Measurements from ENCODE around the gene FHIP2A. TPM values are rescaled to one million over a fixed set of nuclear protein-coding genes. Genes with fewer than 3 reads are reported as not detected.

FHIP2A gene
- total and polyA plus RNA-seq, 10 donors = 4.6 to 37.5 (median 28.4) TPM

DNA sequence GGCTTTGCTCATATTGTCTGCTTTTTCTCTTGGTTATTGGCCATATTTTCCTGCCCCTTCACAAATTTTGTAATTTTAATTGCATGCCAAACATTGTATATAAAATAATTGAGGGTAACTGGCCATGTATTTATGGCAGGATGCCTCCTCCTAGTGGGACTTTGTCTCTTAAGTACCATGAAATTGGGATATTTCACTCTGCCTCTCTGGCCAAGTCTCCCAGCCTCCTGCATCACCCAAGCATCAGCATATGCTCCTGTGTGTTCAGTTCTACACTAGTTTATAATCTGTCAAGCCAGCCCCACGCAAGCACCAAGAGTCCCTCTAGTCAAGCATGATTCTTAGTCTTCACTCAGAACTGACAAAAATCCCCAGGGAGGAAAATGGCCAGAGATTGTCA is 44.2 kb upstream of the FHIP2A start:
- H3K4me1 ChIP-seq = peaks cover 0 to 6% (median 0%) of the 10 kb centered on the region in 6 donors
- intact Hi-C loops (cut with DNase I; ENCODE audit: low total_unique reads) = no loop called here
- H3K36me3 ChIP-seq = no peaks in the 10 kb centered on the region
- H3K27ac ChIP-seq = no peak overlapping the region
- WGBS, 5 donors = 69 to 90% (median 79%) methylated on average over 1 of the region's 1 CpG
- no peaks in the 10 kb centered on the region for H3K27me3 ChIP-seq (replicated peaks in 1 of 7)
- H3K9me3 ChIP-seq = no peaks in the 10 kb centered on the region
- no peak overlapping the region for H3K4me3 ChIP-seq
- no peak for TF ChIP-seq CTCF (IDR thresholded peaks at IDR 0.05 in 8 of 11, conservative IDR thresholded peaks at IDR 0.05 in 3 of 11)
- no peak for TF ChIP-seq POLR2A (IDR thresholded peaks at IDR 0.05)
- no peak for TF ChIP-seq POLR2AphosphoS5 (IDR thresholded peaks at IDR 0.05)
- DNase-seq = no peak

GRCh38 chr10:114779803-114780576 is 41.6 kb upstream of the FHIP2A start:
- DNase-seq = no peak
- Histone ChIP-seq H3K4me1 (peaks cover 0 to 6% (median 0%) of the 10 kb centered on the region in 6 donors), H3K27ac (no peak overlapping the region), H3K9me3 (no peaks in the 10 kb centered on the region), H3K27me3 (replicated peaks in 1 of 7) (no peaks in the 10 kb centered on the region), H3K4me3 (no peak overlapping the region), H3K36me3 (no peaks in the 10 kb centered on the region)
- intact Hi-C loops (cut with DNase I; ENCODE audit: low total_unique reads) = loop anchor here (5.0 kb wide), 2 partner anchors 228 to 308 kb away; no protein-coding TSS in a partner anchor
- TF ChIP-seq POLR2AphosphoS5 (IDR thresholded peaks at IDR 0.05) (no peak), CTCF (IDR thresholded peaks at IDR 0.05 in 8 of 11, conservative IDR thresholded peaks at IDR 0.05 in 3 of 11) (no peak), POLR2A (IDR thresholded peaks at IDR 0.05) (no peak)
- WGBS, 5 donors = 38 to 66% (median 47%) methylated on average over 3 of the region's 3 CpGs

DNA sequence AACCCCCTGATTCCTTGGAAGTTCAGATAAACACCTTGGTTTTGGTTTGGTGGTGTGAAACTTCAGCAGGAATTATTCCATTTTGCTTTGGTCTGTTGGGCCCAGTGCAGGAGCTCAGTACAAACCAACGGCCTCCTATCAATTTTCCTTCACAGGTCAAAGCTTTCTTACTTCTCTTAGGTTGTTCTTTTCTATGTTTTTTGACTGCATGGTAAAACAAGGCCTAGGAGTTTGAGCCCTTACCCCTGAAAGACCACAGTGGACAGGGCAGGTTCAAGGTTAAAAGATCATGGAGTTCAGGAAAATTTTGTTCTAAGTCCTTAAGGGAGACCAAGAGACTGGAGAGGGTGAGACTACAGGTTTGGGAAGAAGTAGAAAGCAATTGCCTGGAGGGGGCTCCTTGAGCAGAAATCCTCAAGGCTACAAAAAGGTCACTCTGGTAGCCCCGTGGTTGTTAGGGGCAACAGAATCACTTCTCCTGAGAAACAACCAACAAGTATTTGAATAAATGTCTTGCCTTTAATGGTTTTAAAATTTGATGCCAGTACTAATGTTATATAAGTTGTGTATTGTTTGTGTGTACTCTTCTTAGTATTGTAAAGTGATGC is 40.9 kb upstream of the FHIP2A start:
- Histone ChIP-seq H3K4me1 (peaks cover 0 to 6% (median 0%) of the 10 kb centered on the region in 6 donors), H3K36me3 (no peaks in the 10 kb centered on the region), H3K9me3 (no peaks in the 10 kb centered on the region), H3K27ac (no peak overlapping the region), H3K4me3 (no peak overlapping the region), H3K27me3 (replicated peaks in 1 of 7) (no peaks in the 10 kb centered on the region)
- no peak for DNase-seq
- TF ChIP-seq CTCF (IDR thresholded peaks at IDR 0.05 in 8 of 11, conservative IDR thresholded peaks at IDR 0.05 in 3 of 11) = no peak
- no peak for TF ChIP-seq POLR2AphosphoS5 (IDR thresholded peaks at IDR 0.05)
- no peak for TF ChIP-seq POLR2A (IDR thresholded peaks at IDR 0.05)
- 62 to 77% (median 72%) methylated on average over 2 of the region's 2 CpGs for WGBS, 5 donors
- intact Hi-C loops (cut with DNase I; ENCODE audit: low total_unique reads) = loop anchor here (5.0 kb wide), 2 partner anchors 228 to 308 kb away; no protein-coding TSS in a partner anchor

DNA sequence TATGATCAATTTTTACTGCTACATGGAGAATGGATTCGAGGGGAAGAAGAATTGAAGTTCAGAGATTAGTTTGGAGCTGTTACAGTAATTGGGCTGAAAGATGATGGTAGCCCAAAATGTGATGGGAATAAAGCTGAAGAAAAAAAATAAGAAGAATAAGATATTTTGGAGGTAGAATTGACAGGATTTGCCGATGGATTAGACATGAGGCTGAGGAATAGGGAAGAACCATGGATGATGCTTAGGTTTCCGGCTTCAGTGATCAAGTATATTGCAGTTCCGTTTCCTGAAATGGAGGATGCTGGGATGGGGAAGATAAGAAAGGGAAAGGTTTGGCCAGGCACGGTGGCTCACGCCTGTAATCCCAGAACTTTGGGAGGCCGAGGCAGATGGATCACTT is 38.9 kb upstream of the FHIP2A start:
- Histone ChIP-seq H3K27me3 (replicated peaks in 1 of 7) (no peaks in the 10 kb centered on the region), H3K4me1 (peaks cover 0 to 6% (median 0%) of the 10 kb centered on the region in 6 donors), H3K9me3 (no peaks in the 10 kb centered on the region), H3K36me3 (no peaks in the 10 kb centered on the region), H3K27ac (no peak overlapping the region), H3K4me3 (no peak overlapping the region)
- TF ChIP-seq CTCF (IDR thresholded peaks at IDR 0.05 in 8 of 11, conservative IDR thresholded peaks at IDR 0.05 in 3 of 11) (no peak), POLR2A (IDR thresholded peaks at IDR 0.05) (no peak), POLR2AphosphoS5 (IDR thresholded peaks at IDR 0.05) (no peak)
- no peak for DNase-seq
- 90 to 98% (median 91%) methylated on average over 7 of the region's 7 CpGs for WGBS, 5 donors
- intact Hi-C loops (cut with DNase I; ENCODE audit: low total_unique reads) = loop anchor here (5.0 kb wide), 2 partner anchors 230 to 310 kb away; no protein-coding TSS in a partner anchor

Measured in spleen (tissue), 11 donors.